Measurements from ENCODE around the gene USP32. TPM values are rescaled to one million over a fixed set of nuclear protein-coding genes. Genes with fewer than 3 reads are reported as not detected.

The USP32 gene
- total RNA-seq, 1 experiment from 2014 or later: 32.3 TPM

GRCh38 chr17:60141111-60142018, 250.6 kb downstream of the USP32 start:
- H3K4me1 ChIP-seq (replicated peaks; ENCODE audit: insufficient read depth): peaks cover 10% of the 10 kb centered on the region
- no peaks in the 10 kb centered on the region for H3K27me3 ChIP-seq (ENCODE audit: insufficient read depth, low read depth)
- BruUV-seq (replicated peaks): no TSS peak
- H2AFZ ChIP-seq: no peak overlapping the region
- no peak for TF ChIP-seq EZH2 (IDR thresholded peaks at IDR 0.05; ENCODE audit: low read depth)
- TF ChIP-seq CTCF (conservative IDR thresholded peaks at IDR 0.05): no peak
- no peaks in the 10 kb centered on the region for H3K9me2 ChIP-seq (ENCODE audit: insufficient read depth)
- H3K9me3 ChIP-seq (ENCODE audit: insufficient read depth, low read depth): no peaks in the 10 kb centered on the region
- peak in 1 of 2 experiments; percentile 44 for DNase-seq
- H3K4me3 ChIP-seq: no peak overlapping the region
- ChIA-PET POLR2A (ENCODE audit: unreplicated experiment) (interaction anchor here (0.6 kb wide), 3 partner anchors 21 to 1629 kb away, joined by 3 to 7 read pairs (median 3); no protein-coding TSS in a partner anchor), CTCF (interaction anchor here (0.6 kb wide), 1 partner anchor 505 kb away, joined by 15 read pairs; no protein-coding TSS in a partner anchor)
- no peaks in the 10 kb centered on the region for H3K36me3 ChIP-seq (ENCODE audit: low read depth)
- no peaks in the 10 kb centered on the region for H4K20me1 ChIP-seq (ENCODE audit: insufficient read depth)
- H3F3A ChIP-seq (ENCODE audit: insufficient read depth, low read depth): peaks cover 4% of the 10 kb centered on the region; the same call in 1 of the 2 replicates
- peak overlapping the region; percentile 81 for H3K4me2 ChIP-seq
- no peak overlapping the region for H3K27ac ChIP-seq
- H3K79me2 ChIP-seq (ENCODE audit: low read depth): no peaks in the 10 kb centered on the region
- intact Hi-C loops (cut with micrococcal nuclease; ENCODE audit: unreplicated experiment): no loop called here

- no peak overlapping the region for H3K4me2 ChIP-seq
- intact Hi-C loops (cut with micrococcal nuclease; ENCODE audit: unreplicated experiment): no loop called here
- BruUV-seq (replicated peaks): no TSS peak
- H3K36me3 ChIP-seq (ENCODE audit: low read depth): no peaks in the 10 kb centered on the region
- peaks cover 13% of the 10 kb centered on the region for H3K4me1 ChIP-seq (replicated peaks; ENCODE audit: insufficient read depth)
- H3F3A ChIP-seq (ENCODE audit: insufficient read depth, low read depth): peaks cover 4% of the 10 kb centered on the region; the same call in 1 of the 2 replicates
- H3K27ac ChIP-seq: no peak overlapping the region
- no peaks in the 10 kb centered on the region for H4K20me1 ChIP-seq (ENCODE audit: insufficient read depth)
- no peaks in the 10 kb centered on the region for H3K79me2 ChIP-seq (ENCODE audit: low read depth)
- H3K9me3 ChIP-seq (ENCODE audit: insufficient read depth, low read depth): no peaks in the 10 kb centered on the region
- ChIA-PET CTCF (no interaction called here), POLR2A (ENCODE audit: unreplicated experiment) (no interaction called here)
- no peak overlapping the region for H3K4me3 ChIP-seq
- H3K9me2 ChIP-seq (ENCODE audit: insufficient read depth): no peaks in the 10 kb centered on the region
- no peaks in the 10 kb centered on the region for H3K27me3 ChIP-seq (ENCODE audit: insufficient read depth, low read depth)
- no peak overlapping the region for H2AFZ ChIP-seq
- peak in 1 of 2 experiments; percentile 29 for DNase-seq
- TF ChIP-seq EZH2 (IDR thresholded peaks at IDR 0.05; ENCODE audit: low read depth) (no peak), CTCF (conservative IDR thresholded peaks at IDR 0.05) (no peak)
Measured at GRCh38 chr17:60139438-60140285, 252.3 kb downstream of the USP32 start.

DNA sequence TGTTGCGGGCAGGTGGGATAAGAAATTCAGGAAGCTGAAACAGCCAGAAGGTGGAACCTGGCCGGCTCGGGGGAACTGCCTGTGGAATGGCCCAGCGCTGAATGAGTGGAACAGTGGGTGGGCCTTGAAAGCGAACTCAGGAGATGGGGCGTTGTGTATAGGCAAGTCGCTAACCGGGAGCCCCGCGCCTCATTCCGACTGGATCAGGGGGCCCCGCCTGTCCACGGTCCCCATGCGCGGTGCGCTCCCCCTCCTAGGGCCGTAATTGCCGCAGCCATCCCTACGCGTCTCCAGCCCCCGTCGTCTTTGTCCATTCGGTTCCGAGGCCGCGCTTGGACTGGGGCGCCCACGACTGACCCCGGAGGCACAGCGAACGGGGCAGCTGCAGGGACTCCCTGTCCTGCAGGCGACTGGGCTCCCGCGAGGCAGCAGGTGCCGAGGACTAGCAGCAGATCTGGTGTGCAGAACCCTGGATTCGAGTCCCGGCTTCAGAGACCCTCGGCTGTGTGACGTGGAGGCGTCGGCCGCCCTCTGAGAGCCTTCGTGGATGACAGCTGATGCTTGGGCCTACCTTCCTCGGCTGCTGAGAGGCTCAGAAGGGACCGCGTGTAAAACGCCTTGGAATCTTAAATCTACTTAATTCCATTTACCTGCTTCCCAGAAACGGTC, 253.0 kb downstream of the USP32 start:
- no peaks in the 10 kb centered on the region for H3K79me2 ChIP-seq (ENCODE audit: low read depth)
- H3K4me2 ChIP-seq: no peak overlapping the region
- ChIA-PET CTCF (no interaction called here), POLR2A (ENCODE audit: unreplicated experiment) (no interaction called here)
- H3K9me2 ChIP-seq (ENCODE audit: insufficient read depth): no peaks in the 10 kb centered on the region
- no TSS peak for BruUV-seq (replicated peaks)
- no peaks in the 10 kb centered on the region for H3K9me3 ChIP-seq (ENCODE audit: insufficient read depth, low read depth)
- DNase-seq: no peak
- H3K36me3 ChIP-seq (ENCODE audit: low read depth): no peaks in the 10 kb centered on the region
- no peaks in the 10 kb centered on the region for H3K27me3 ChIP-seq (ENCODE audit: insufficient read depth, low read depth)
- intact Hi-C loops (cut with micrococcal nuclease; ENCODE audit: unreplicated experiment): no loop called here
- no peak overlapping the region for H3K27ac ChIP-seq
- no peak overlapping the region for H3K4me3 ChIP-seq
- H4K20me1 ChIP-seq (ENCODE audit: insufficient read depth): no peaks in the 10 kb centered on the region
- peaks cover 4% of the 10 kb centered on the region; the same call in 1 of the 2 replicates for H3F3A ChIP-seq (ENCODE audit: insufficient read depth, low read depth)
- H3K4me1 ChIP-seq (replicated peaks; ENCODE audit: insufficient read depth): peaks cover 20% of the 10 kb centered on the region
- H2AFZ ChIP-seq: no peak overlapping the region
- TF ChIP-seq EZH2 (IDR thresholded peaks at IDR 0.05; ENCODE audit: low read depth) (no peak), CTCF (conservative IDR thresholded peaks at IDR 0.05) (no peak)
